Vagina (tissue), 2 donors: ENCODE results near the gene SLX4IP. TPM values are rescaled to one million over a fixed set of nuclear protein-coding genes. Genes with fewer than 3 reads are reported as not detected.

Experiments used
- DNase-seq, 2 donors: peaks; one replicate each; pipeline ENCODE4 v3.0.0-alpha.2; 2017; ENCODE audit errors: extremely low spot score in 2 of 2
- H3K27ac ChIP-seq: fragments of 200-600 bp; sonication (generic); one replicate; pipeline ENCODE4 v1.5.1; 2019
- H3K27me3 ChIP-seq: fragments of 200-600 bp; sonication (generic); one replicate; pipeline ENCODE4 v1.5.1; 2019
- H3K36me3 ChIP-seq, 2 donors: fragments of 200-600 bp; sonication (generic); one replicate each; pipeline ENCODE4 v1.5.1; 2017 to 2019
- H3K4me1 ChIP-seq: fragments of 200-600 bp; sonication (generic); one replicate; pipeline ENCODE4 v1.5.1; 2019
- H3K4me3 ChIP-seq, 2 donors: fragments of 200-600 bp; sonication (generic); 1 replicate in 1 of 2; 2 replicates in 1 of 2; pipeline ENCODE4 v1.5.1; 2016 to 2019
- H3K9me3 ChIP-seq: fragments of 200-600 bp; sonication (generic); one replicate; pipeline ENCODE4 v1.5.1; 2019
- POLR2A ChIP-seq, 2 donors: fragments of 450-650 bp; IDR thresholded peaks; one replicate each; pipeline ENCODE4 v1.6.1; 2017; ENCODE audit warnings: antibody characterized with exemption in 2 of 2, mild to moderate bottlenecking in 2 of 2, moderate library complexity in 2 of 2
- POLR2AphosphoS5 ChIP-seq, 2 donors: sonication (generic); formaldehyde crosslinking; IDR thresholded peaks; one replicate each; pipeline ENCODE4 v1.9.0; 2017; ENCODE audit warnings: antibody characterized with exemption in 2 of 2, mild to moderate bottlenecking in 2 of 2, low read depth in 1 of 2; ENCODE audit not compliant: insufficient read depth in 1 of 2
- intact Hi-C: fragments of 100-400 bp; cut with DNase I; formaldehyde crosslinking; loops from one replicate; pipeline ENCODE4 v1.15.1; 2023
- total RNA-seq: library from RNA; depleted of rRNA; stranded (reverse); fragments of >200 nt; gene quantifications from one replicate; pipeline ENCODE4 v1.2.3, GENCODE V29; 2016
- TF ChIP-seq, protein P1 (sequence below), 3 experiments: fragments of 450-650 bp in 2 of 3; fragments of 200-600 bp in 1 of 3; sonication (generic) in 1 of 3; IDR thresholded peaks; one replicate each; pipeline ENCODE4 v1.5.1; 2017 to 2019; ENCODE audit warnings: antibody characterized with exemption in 3 of 3, mild to moderate bottlenecking in 2 of 3, moderate library complexity in 2 of 3

Gene SLX4IP
- total RNA-seq, 1 donor from 2014 or later = 4.9 TPM

- Histone ChIP-seq H3K4me1 (no peaks in the 10 kb centered on the region), H3K9me3 (no peaks in the 10 kb centered on the region), H3K36me3 (no peaks in the 10 kb centered on the region), H3K27me3 (no peaks in the 10 kb centered on the region), H3K4me3 (no peak overlapping the region), H3K27ac (no peak overlapping the region)
- no peak for DNase-seq
- intact Hi-C loops = no loop called here
- TF ChIP-seq, protein P1, sequence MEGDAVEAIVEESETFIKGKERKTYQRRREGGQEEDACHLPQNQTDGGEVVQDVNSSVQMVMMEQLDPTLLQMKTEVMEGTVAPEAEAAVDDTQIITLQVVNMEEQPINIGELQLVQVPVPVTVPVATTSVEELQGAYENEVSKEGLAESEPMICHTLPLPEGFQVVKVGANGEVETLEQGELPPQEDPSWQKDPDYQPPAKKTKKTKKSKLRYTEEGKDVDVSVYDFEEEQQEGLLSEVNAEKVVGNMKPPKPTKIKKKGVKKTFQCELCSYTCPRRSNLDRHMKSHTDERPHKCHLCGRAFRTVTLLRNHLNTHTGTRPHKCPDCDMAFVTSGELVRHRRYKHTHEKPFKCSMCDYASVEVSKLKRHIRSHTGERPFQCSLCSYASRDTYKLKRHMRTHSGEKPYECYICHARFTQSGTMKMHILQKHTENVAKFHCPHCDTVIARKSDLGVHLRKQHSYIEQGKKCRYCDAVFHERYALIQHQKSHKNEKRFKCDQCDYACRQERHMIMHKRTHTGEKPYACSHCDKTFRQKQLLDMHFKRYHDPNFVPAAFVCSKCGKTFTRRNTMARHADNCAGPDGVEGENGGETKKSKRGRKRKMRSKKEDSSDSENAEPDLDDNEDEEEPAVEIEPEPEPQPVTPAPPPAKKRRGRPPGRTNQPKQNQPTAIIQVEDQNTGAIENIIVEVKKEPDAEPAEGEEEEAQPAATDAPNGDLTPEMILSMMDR (IDR thresholded peaks at IDR 0.05) = no peak
- TF ChIP-seq POLR2A (IDR thresholded peaks at IDR 0.05) (no peak), POLR2AphosphoS5 (IDR thresholded peaks at IDR 0.05; ENCODE audit: insufficient read depth in 1 of 2, low read depth in 1 of 2) (no peak)
Measured at GRCh38 chr20:10449270-10449669, 14.2 kb downstream of the SLX4IP start.

GRCh38 chr20:10453241-10453640, 18.1 kb downstream of the SLX4IP start:
- no peak for DNase-seq
- Histone ChIP-seq H3K36me3 (no peaks in the 10 kb centered on the region), H3K9me3 (no peaks in the 10 kb centered on the region), H3K27ac (no peak overlapping the region), H3K4me3 (no peak overlapping the region), H3K27me3 (no peaks in the 10 kb centered on the region), H3K4me1 (no peaks in the 10 kb centered on the region)
- intact Hi-C loops = no loop called here
- TF ChIP-seq POLR2AphosphoS5 (IDR thresholded peaks at IDR 0.05; ENCODE audit: insufficient read depth in 1 of 2, low read depth in 1 of 2) (no peak), POLR2A (IDR thresholded peaks at IDR 0.05) (no peak)
- TF ChIP-seq, protein P1 (IDR thresholded peaks at IDR 0.05) = no peak

- no peaks in the 10 kb centered on the region for H3K4me1 ChIP-seq
- TF ChIP-seq POLR2AphosphoS5 (IDR thresholded peaks at IDR 0.05; ENCODE audit: insufficient read depth in 1 of 2, low read depth in 1 of 2) (no peak), POLR2A (IDR thresholded peaks at IDR 0.05) (no peak)
- TF ChIP-seq, protein P1 (IDR thresholded peaks at IDR 0.05) = no peak
- intact Hi-C loops = no loop called here
- no peaks in the 10 kb centered on the region for H3K36me3 ChIP-seq
- no peak overlapping the region for H3K4me3 ChIP-seq
- H3K27me3 ChIP-seq = no peaks in the 10 kb centered on the region
- no peak overlapping the region for H3K27ac ChIP-seq
- DNase-seq = no peak
- no peaks in the 10 kb centered on the region for H3K9me3 ChIP-seq
Measured at GRCh38 chr20:10454151-10454750, 19.1 kb downstream of the SLX4IP start.

DNA sequence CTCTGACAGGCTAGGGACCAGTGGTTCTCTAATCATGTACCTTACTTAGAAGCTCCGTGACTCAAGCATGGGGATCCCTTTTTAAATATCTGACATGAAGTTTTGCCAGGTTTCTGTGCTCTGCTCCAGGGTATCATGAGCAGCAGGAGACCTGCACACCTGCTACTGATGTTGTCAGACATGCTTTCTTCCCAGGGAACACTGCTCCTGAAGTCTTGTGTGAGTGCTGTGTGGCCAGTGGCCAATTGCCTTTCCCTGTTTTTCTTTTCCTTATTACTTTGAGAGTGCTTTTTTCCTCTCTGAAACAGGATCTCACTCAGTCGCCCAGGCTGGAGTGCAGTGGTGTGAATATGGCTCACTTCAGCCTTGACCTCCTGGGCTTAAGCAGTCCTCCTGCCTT, 26.4 kb downstream of the SLX4IP start:
- no peak overlapping the region for H3K27ac ChIP-seq
- TF ChIP-seq, protein P1 (IDR thresholded peaks at IDR 0.05) = no peak
- H3K4me1 ChIP-seq = peaks cover 5% of the 10 kb centered on the region
- no peaks in the 10 kb centered on the region for H3K36me3 ChIP-seq
- intact Hi-C loops = loop anchor here (10.0 kb wide), 1 partner anchor 813 kb away; no protein-coding TSS in a partner anchor
- no peak for DNase-seq
- no peak overlapping the region for H3K4me3 ChIP-seq
- no peaks in the 10 kb centered on the region for H3K9me3 ChIP-seq
- no peaks in the 10 kb centered on the region for H3K27me3 ChIP-seq

- Histone ChIP-seq H3K4me1 (peaks cover 15% of the 10 kb centered on the region), H3K27me3 (no peaks in the 10 kb centered on the region), H3K27ac (no peak overlapping the region), H3K9me3 (no peaks in the 10 kb centered on the region), H3K4me3 (no peak overlapping the region), H3K36me3 (no peaks in the 10 kb centered on the region)
- TF ChIP-seq POLR2AphosphoS5 (IDR thresholded peaks at IDR 0.05; ENCODE audit: insufficient read depth in 1 of 2, low read depth in 1 of 2) = no peak
- TF ChIP-seq, protein P1 (IDR thresholded peaks at IDR 0.05) = no peak
- intact Hi-C loops = loop anchor here (10.0 kb wide), 1 partner anchor 812 kb away; no protein-coding TSS in a partner anchor
- no peak for DNase-seq
Measured at GRCh38 chr20:10462516-10462915, 27.4 kb downstream of the SLX4IP start.
